DOHH2 (cell line): ENCODE results near the gene COPS3.
"Not testable (repeated sequence)": the region's sequence is repeated elsewhere in the genome, so short reads cannot be mapped to it uniquely, and the experiment has no call there.

Experiments used
- H3F3A ChIP-seq: fragments of 200-600 bp; sonication (generic), shearing (Covaris generic); 2 replicates; pipeline ENCODE4 v1.6.0; 2016; ENCODE audit warnings: antibody characterized with exemption, mild to moderate bottlenecking; ENCODE audit not compliant: control insufficient read depth, insufficient read depth
- H3K27ac ChIP-seq: fragments of 200-600 bp; sonication (generic); 2 replicates; pipeline ENCODE4 v1.5.1; 2014; ENCODE audit warnings: low read depth, mild to moderate bottlenecking, low read length, moderate library complexity
- H3K27me3 ChIP-seq: fragments of 200-600 bp; sonication (generic); 2 replicates; pipeline ENCODE4 v1.6.1; 2014; ENCODE audit warnings: mild to moderate bottlenecking, low read length, mixed read lengths; ENCODE audit not compliant: control insufficient read depth
- H3K36me3 ChIP-seq: fragments of 200-600 bp; sonication (generic); 2 replicates; pipeline ENCODE4 v1.6.1; 2014; ENCODE audit warnings: mild to moderate bottlenecking, low read length, moderate library complexity, mixed read lengths; ENCODE audit not compliant: control insufficient read depth
- H3K4me1 ChIP-seq: fragments of 200-600 bp; sonication (generic); 2 replicates; pipeline ENCODE4 v1.6.1; 2014; ENCODE audit warnings: mild to moderate bottlenecking, low read length, mixed read lengths; ENCODE audit not compliant: control insufficient read depth
- H3K4me2 ChIP-seq: fragments of 200-600 bp; sonication (generic); 2 replicates; pipeline ENCODE4 v1.6.0; 2014; ENCODE audit warnings: mild to moderate bottlenecking, low read length, moderate library complexity
- H3K4me3 ChIP-seq: fragments of 200-600 bp; sonication (generic); 2 replicates; pipeline ENCODE4 v1.5.1; 2014; ENCODE audit warnings: mild to moderate bottlenecking, low read length, mixed read lengths
- H3K79me2 ChIP-seq: fragments of 200-600 bp; sonication (generic); 2 replicates; pipeline ENCODE4 v1.6.1; 2014; ENCODE audit warnings: mild to moderate bottlenecking, low read length, mixed read lengths; ENCODE audit not compliant: control insufficient read depth
- H3K9me2 ChIP-seq: fragments of 200-600 bp; sonication (generic); replicated peaks from 2 replicates; pipeline ENCODE4 v1.6.1; 2014; ENCODE audit warnings: mild to moderate bottlenecking, low read length, mixed read lengths; ENCODE audit not compliant: control insufficient read depth
- H3K9me3 ChIP-seq: fragments of 200-600 bp; sonication (generic); 2 replicates; pipeline ENCODE4 v1.6.1; 2014; ENCODE audit warnings: antibody characterized with exemption, low read length, mixed read lengths; ENCODE audit not compliant: control insufficient read depth, insufficient read depth
- H4K20me1 ChIP-seq: fragments of 200-600 bp; sonication (generic); 2 replicates; pipeline ENCODE4 v1.6.0; 2014; ENCODE audit warnings: low read depth, mild to moderate bottlenecking, antibody characterized with exemption, low read length, moderate library complexity; ENCODE audit not compliant: control insufficient read depth, insufficient read depth
- CTCF ChIP-seq: fragments of 200-600 bp; sonication (generic); IDR thresholded peaks from one replicate; pipeline ENCODE4 v1.5.1; 2014; ENCODE audit warnings: antibody characterized with exemption, mild to moderate bottlenecking, low read depth, low read length; ENCODE audit not compliant: poor library complexity, severe bottlenecking
- EZH2phosphoT487 ChIP-seq: fragments of 200-600 bp; sonication (generic); IDR thresholded peaks from 2 replicates; pipeline ENCODE4 v1.6.1; 2017; ENCODE audit warnings: borderline replicate concordance, mild to moderate bottlenecking, antibody characterized with exemption, low read length, moderate library complexity, mixed read lengths

Gene COPS3

GRCh38 chr17:17303847-17304490, 22.9 kb upstream of the COPS3 start:
- Histone ChIP-seq H3K79me2 (peaks cover 15% of the 10 kb centered on the region), H3K4me1 (peaks cover 48% of the 10 kb centered on the region), H3K4me2 (peak overlapping the region; percentile 96), H3K36me3 (peaks cover 9% of the 10 kb centered on the region), H3K27ac (peak overlapping the region; percentile 24), H3K9me3 (no peaks in the 10 kb centered on the region), H3K4me3 (peak overlapping the region; percentile 87), H3F3A (peaks cover 6% of the 10 kb centered on the region), H3K9me2 (no peaks in the 10 kb centered on the region), H3K27me3 (no peaks in the 10 kb centered on the region), H4K20me1 (no peaks in the 10 kb centered on the region)
- no peak for TF ChIP-seq EZH2phosphoT487
- TF ChIP-seq CTCF: no peak

- no peak for TF ChIP-seq EZH2phosphoT487
- TF ChIP-seq CTCF: no peak
- H3K9me2 ChIP-seq: no peaks in the 10 kb centered on the region
- peaks cover 6% of the 10 kb centered on the region for H3K36me3 ChIP-seq
- H3K4me3 ChIP-seq: peak within 1 kb of the TSS; percentile 87
- H3K27ac ChIP-seq: peak within 1 kb of the TSS; percentile 38
- H3K79me2 ChIP-seq: peaks cover 15% of the 10 kb centered on the region
- no peaks in the 10 kb centered on the region for H3K27me3 ChIP-seq
- H3K4me2 ChIP-seq: peak within 1 kb of the TSS; percentile 96
- peaks cover 6% of the 10 kb centered on the region for H3F3A ChIP-seq
- peaks cover 54% of the 10 kb centered on the region for H3K4me1 ChIP-seq
- no peaks in the 10 kb centered on the region for H3K9me3 ChIP-seq
- H4K20me1 ChIP-seq: no peaks in the 10 kb centered on the region
Observed at GRCh38 chr17:17303010-17303846, 22.2 kb upstream of the COPS3 start, which contains the start of gene NT5M. NT5M (plus strand) TSS chr17:17303373; CDS start chr17:17303551, 178 bp downstream.

DNA sequence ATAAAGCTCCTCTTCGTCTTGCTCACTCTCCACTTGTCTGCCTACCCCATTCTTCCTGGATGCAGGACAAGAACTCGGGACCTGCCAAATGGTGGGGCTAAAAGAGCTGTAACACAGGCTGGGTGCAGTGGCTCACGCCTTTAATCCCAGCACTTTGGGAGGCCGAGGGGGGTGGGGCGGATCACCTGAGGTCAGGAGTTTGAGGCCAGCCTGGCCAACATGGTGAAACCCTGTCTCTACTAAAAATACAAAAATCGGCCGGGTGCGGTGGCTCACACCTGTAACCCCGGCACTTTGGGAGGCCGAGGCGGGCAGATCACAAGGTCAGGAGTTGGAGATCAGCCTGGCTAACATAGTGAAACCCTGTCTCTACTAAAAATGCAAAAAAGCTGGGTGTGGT, 20.6 kb upstream of the COPS3 start:
- H4K20me1 ChIP-seq, H3K4me2 ChIP-seq, H3K9me3 ChIP-seq, H3K4me3 ChIP-seq, H3K27me3 ChIP-seq, H3K36me3 ChIP-seq, H3K9me2 ChIP-seq, H3F3A ChIP-seq, H3K27ac ChIP-seq: not testable (repeated sequence)
- peaks cover 15% of the 10 kb centered on the region for H3K79me2 ChIP-seq
- peaks cover 56% of the 10 kb centered on the region for H3K4me1 ChIP-seq
